ENCODE data around the gene OR2T33. TPM values are rescaled to one million over a fixed set of nuclear protein-coding genes. Genes with fewer than 3 reads are reported as not detected.

Gene OR2T33
- total RNA-seq, 2 experiments from 2014 or later = not detected

DNA sequence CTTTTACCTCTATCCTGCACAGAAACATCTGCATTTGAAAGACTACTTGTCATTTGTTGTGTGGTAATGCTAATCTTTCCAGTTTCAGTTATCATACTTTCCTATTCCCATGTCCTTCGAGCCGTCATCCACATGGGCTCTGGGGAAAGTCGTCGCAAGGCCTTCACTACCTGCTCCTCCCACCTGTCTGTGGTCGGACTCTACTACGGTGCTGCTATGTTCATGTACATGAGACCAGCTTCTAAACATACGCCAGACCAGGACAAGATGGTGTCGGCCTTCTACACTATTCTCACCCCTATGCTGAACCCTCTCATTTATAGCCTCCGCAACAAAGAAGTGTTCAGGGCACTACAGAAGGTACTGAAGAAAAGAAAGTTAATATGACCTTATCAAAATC, 38.3 kb downstream of the OR2T33 start:
- no peak overlapping the region for H3K4me3 Mint-ChIP-seq
- intact Hi-C loops (cut with micrococcal nuclease) = no loop called here
- ChIA-PET POLR2A (no interaction called here), CTCF (no interaction called here)
- TF ChIP-seq, protein P1, sequence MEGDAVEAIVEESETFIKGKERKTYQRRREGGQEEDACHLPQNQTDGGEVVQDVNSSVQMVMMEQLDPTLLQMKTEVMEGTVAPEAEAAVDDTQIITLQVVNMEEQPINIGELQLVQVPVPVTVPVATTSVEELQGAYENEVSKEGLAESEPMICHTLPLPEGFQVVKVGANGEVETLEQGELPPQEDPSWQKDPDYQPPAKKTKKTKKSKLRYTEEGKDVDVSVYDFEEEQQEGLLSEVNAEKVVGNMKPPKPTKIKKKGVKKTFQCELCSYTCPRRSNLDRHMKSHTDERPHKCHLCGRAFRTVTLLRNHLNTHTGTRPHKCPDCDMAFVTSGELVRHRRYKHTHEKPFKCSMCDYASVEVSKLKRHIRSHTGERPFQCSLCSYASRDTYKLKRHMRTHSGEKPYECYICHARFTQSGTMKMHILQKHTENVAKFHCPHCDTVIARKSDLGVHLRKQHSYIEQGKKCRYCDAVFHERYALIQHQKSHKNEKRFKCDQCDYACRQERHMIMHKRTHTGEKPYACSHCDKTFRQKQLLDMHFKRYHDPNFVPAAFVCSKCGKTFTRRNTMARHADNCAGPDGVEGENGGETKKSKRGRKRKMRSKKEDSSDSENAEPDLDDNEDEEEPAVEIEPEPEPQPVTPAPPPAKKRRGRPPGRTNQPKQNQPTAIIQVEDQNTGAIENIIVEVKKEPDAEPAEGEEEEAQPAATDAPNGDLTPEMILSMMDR (IDR thresholded peaks at IDR 0.05) = no peak
- H3K27ac Mint-ChIP-seq = no peak overlapping the region
- H3K9me3 Mint-ChIP-seq = no peaks in the 10 kb centered on the region
- peaks cover 18% of the 10 kb centered on the region for H3K27me3 Mint-ChIP-seq
- ATAC-seq = no peak
- no peak for DNase-seq
- peaks cover 2% of the 10 kb centered on the region for H3K4me1 Mint-ChIP-seq (ENCODE audit: low read depth)
- H3K36me3 Mint-ChIP-seq (ENCODE audit: low read depth) = no peaks in the 10 kb centered on the region

GRCh38 chr1:248231117-248231516, 46.7 kb downstream of the OR2T33 start, which contains the start of gene OR2M4:
TSS of gene OR2M4 (plus strand) at chr1:248231417. CDS start at chr1:248238929, 7,512 bp downstream.
- Mint-ChIP-seq H3K27ac (no peak within 1 kb of the TSS), H3K36me3 (ENCODE audit: low read depth) (no peaks in the 10 kb centered on the region), H3K27me3 (peaks cover 3% of the 10 kb centered on the region), H3K9me3 (no peaks in the 10 kb centered on the region), H3K4me3 (no peak within 1 kb of the TSS), H3K4me1 (ENCODE audit: low read depth) (no peaks in the 10 kb centered on the region)
- TF ChIP-seq, protein P1 (IDR thresholded peaks at IDR 0.05) = no peak
- ATAC-seq (no peak), DNase-seq (no peak)
- intact Hi-C loops (cut with micrococcal nuclease) = no loop called here
- CTCF ChIA-PET = no interaction called here
- POLR2A ChIA-PET = no interaction called here

- DNase-seq (no peak), ATAC-seq (no peak)
- H3K9me3 Mint-ChIP-seq = no peaks in the 10 kb centered on the region
- TF ChIP-seq, protein P1 (IDR thresholded peaks at IDR 0.05) = no peak
- CTCF ChIA-PET = no interaction called here
- POLR2A ChIA-PET = no interaction called here
- H3K36me3 Mint-ChIP-seq (ENCODE audit: low read depth) = no peaks in the 10 kb centered on the region
- intact Hi-C loops (cut with micrococcal nuclease) = no loop called here
- no peak overlapping the region for H3K4me3 Mint-ChIP-seq
- H3K4me1 Mint-ChIP-seq (ENCODE audit: low read depth) = no peaks in the 10 kb centered on the region
- H3K27me3 Mint-ChIP-seq = peaks cover 1% of the 10 kb centered on the region
- H3K27ac Mint-ChIP-seq = no peak overlapping the region
Observed at GRCh38 chr1:248229360-248229908, 48.3 kb downstream of the OR2T33 start.

DNA sequence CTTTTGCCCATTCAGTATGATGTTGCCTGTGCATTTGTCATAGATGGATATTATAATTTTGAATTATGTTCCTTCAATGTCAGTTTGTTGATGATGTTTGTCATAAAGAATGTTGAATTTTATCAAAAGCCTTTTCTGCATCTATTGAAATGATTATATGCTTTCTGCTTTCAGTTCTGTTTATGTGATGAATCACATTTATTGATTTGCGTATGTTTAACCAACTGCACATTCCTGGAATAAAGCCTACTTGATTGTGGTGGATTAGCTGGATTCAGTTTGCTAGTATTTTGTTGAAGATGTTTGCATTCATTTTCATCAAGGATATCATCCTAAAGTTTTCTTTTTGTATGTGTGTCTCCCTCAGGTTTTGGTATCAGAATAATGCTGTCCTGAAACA, 52.2 kb downstream of the OR2T33 start:
- H3K4me1 Mint-ChIP-seq (ENCODE audit: low read depth) = no peaks in the 10 kb centered on the region
- no peak overlapping the region for H3K4me3 Mint-ChIP-seq
- ChIA-PET POLR2A (no interaction called here), CTCF (interaction anchor here (0.8 kb wide), 1 partner anchor 18 kb away, joined by 3 read pairs; no protein-coding TSS in a partner anchor)
- intact Hi-C loops (cut with micrococcal nuclease) = no loop called here
- H3K27me3 Mint-ChIP-seq = no peaks in the 10 kb centered on the region
- TF ChIP-seq, protein P1 (IDR thresholded peaks at IDR 0.05) = no peak
- ATAC-seq (no peak), DNase-seq (no peak)
- no peak overlapping the region for H3K27ac Mint-ChIP-seq
- H3K9me3 Mint-ChIP-seq = no peaks in the 10 kb centered on the region
- H3K36me3 Mint-ChIP-seq (ENCODE audit: low read depth) = no peaks in the 10 kb centered on the region

Other genes starting within 250 kb of the OR2T33 start
- gene OR2L2, start 247.9 kb downstream of the OR2T33 start, total RNA-seq = under 1 TPM in 1 of 2 experiments, not detected in 1; 0.07 TPM
- not detected for gene OR2L3, start 231.1 kb downstream of the OR2T33 start, total RNA-seq
- not detected for gene OR2L13, start 182.8 kb downstream of the OR2T33 start, total RNA-seq
- gene OR2M5, start 132.8 kb downstream of the OR2T33 start, total RNA-seq = not detected
- gene OR2M2, start 103.2 kb downstream of the OR2T33 start, total RNA-seq = not detected
- not detected for gene OR2M3, start 80.7 kb downstream of the OR2T33 start, total RNA-seq
- gene OR2M4, start 46.6 kb downstream of the OR2T33 start, total RNA-seq = not detected
- not detected for gene OR2T12, start 25.4 kb upstream of the OR2T33 start, total RNA-seq
- not detected for gene OR2M7, start 46.6 kb upstream of the OR2T33 start, total RNA-seq
- not detected for gene OR14C36, start 70.8 kb upstream of the OR2T33 start, total RNA-seq
- not detected for gene OR2T4, start 83.7 kb upstream of the OR2T33 start, total RNA-seq
- not detected for gene OR2T6, start 97.8 kb upstream of the OR2T33 start, total RNA-seq
- gene OR2T1, start 125.1 kb upstream of the OR2T33 start, total RNA-seq = not detected
- not detected for gene OR2T2, start 167.7 kb upstream of the OR2T33 start, total RNA-seq
- not detected for gene OR2T3, start 195.4 kb upstream of the OR2T33 start, total RNA-seq
- gene OR2T5, start 210.6 kb upstream of the OR2T33 start, total RNA-seq = not detected
- not detected for gene OR2G6, start 230.1 kb upstream of the OR2T33 start, total RNA-seq

All from activated CD8-positive, alpha-beta T cell treated with anti-CD3 and anti-CD28 coated beads for 36 hours (primary cell).